H1 (cell line): ENCODE results near the gene SMS. TPM values are rescaled to one million over a fixed set of nuclear protein-coding genes. Genes with fewer than 3 reads are reported as not detected.

ENCODE experiments used
- BCL11A ChIP-seq, 2 experiments: IDR thresholded peaks; one replicate each; pipeline ENCODE4 v1.6.1; 2011; ENCODE audit warnings: low read depth in 2 of 2, low read length in 2 of 2, mild to moderate bottlenecking in 2 of 2
- CREB1 ChIP-seq: IDR thresholded peaks from 2 replicates; pipeline ENCODE4 v1.6.1; 2012; ENCODE audit warnings: inconsistent platforms
- EP300 ChIP-seq, 2 experiments: IDR thresholded peaks; 1 replicate in 1 of 2; 2 replicates in 1 of 2; pipeline ENCODE4 v1.6.1; 2011 to 2012; ENCODE audit warnings: low read depth in 2 of 2, low read length in 2 of 2, mild to moderate bottlenecking in 2 of 2, borderline replicate concordance in 1 of 2, inconsistent platforms in 1 of 2, moderate library complexity in 1 of 2
- SP1 ChIP-seq: IDR thresholded peaks from 2 replicates; pipeline ENCODE4 v1.6.1; 2011; ENCODE audit warnings: low read depth, low read length
- polyA plus RNA-seq, 7 experiments: library from polyadenylated mRNA; depleted of rRNA in 3 of 7; stranded (reverse) in 5 of 7; unstranded in 2 of 7; fragments of >200 nt in 5 of 7; fragments of 200-250 nt in 2 of 7; gene quantifications; 1 replicate in 5 of 7; 2 replicates in 1 of 7; 4 replicates in 1 of 7; pipeline versions ENCODE4 v1.2.1 to v1.2.3, GENCODE V29; 2011 to 2013; ENCODE audit warnings: missing spikeins in 2 of 7, mixed read lengths in 2 of 7
- total RNA-seq: library from RNA; stranded (reverse); fragmentation: NEBNext Ultra II Directional; extraction: Animal tissue kit (Norgen Biotek cat#: 25700); gene quantifications from 2 replicates; pipeline ENCODE4 v1.2.1, GENCODE V29; 2021
- TF ChIP-seq, protein P1 (sequence below): fragments of 300-600 bp; sonication (generic); IDR thresholded peaks from 2 replicates; pipeline ENCODE4 v1.7.1; 2012; ENCODE audit warnings: low read length, moderate library complexity, mild to moderate bottlenecking, inconsistent platforms; ENCODE audit not compliant: insufficient replicate concordance

The SMS gene
- total and polyA plus RNA-seq, 2 of the 8 experiments (the other 6 are each of a cell fraction or from before 2014, with no cell fraction given) = 66.3 to 256 TPM

DNA sequence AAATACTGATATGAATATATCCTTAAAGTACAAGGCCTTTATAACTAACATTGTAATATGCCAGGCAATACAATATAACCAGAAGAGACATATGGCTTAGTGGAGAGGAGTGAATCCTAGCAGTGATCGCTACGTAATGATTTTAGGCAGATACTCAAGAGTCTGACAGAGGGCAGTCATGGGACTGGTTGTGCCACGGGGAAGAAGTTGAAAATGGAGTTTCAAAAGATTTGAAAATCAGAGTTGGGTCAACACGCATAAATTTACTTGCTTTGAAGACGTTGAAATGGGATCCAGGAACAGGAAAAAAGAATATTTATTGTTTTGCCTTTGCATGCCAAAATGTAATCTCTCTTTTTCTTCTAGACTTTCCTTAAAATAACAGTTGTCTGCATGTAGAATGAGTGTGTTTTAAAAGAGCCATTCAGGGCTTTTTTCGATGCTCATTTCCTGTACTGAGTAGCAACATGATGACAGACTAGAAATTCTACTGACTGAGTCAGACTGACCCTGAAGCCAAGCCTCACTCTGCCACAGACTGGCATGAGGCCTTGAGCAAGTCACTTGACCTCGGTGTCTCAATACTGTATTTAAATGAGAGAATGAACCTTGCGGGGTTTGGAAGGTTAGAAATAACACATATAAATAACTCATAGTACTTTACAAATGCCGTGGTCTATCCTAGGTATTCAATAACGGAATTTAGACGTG is 8.1 kb upstream of the SMS start (continued):
- TF ChIP-seq, protein P1, sequence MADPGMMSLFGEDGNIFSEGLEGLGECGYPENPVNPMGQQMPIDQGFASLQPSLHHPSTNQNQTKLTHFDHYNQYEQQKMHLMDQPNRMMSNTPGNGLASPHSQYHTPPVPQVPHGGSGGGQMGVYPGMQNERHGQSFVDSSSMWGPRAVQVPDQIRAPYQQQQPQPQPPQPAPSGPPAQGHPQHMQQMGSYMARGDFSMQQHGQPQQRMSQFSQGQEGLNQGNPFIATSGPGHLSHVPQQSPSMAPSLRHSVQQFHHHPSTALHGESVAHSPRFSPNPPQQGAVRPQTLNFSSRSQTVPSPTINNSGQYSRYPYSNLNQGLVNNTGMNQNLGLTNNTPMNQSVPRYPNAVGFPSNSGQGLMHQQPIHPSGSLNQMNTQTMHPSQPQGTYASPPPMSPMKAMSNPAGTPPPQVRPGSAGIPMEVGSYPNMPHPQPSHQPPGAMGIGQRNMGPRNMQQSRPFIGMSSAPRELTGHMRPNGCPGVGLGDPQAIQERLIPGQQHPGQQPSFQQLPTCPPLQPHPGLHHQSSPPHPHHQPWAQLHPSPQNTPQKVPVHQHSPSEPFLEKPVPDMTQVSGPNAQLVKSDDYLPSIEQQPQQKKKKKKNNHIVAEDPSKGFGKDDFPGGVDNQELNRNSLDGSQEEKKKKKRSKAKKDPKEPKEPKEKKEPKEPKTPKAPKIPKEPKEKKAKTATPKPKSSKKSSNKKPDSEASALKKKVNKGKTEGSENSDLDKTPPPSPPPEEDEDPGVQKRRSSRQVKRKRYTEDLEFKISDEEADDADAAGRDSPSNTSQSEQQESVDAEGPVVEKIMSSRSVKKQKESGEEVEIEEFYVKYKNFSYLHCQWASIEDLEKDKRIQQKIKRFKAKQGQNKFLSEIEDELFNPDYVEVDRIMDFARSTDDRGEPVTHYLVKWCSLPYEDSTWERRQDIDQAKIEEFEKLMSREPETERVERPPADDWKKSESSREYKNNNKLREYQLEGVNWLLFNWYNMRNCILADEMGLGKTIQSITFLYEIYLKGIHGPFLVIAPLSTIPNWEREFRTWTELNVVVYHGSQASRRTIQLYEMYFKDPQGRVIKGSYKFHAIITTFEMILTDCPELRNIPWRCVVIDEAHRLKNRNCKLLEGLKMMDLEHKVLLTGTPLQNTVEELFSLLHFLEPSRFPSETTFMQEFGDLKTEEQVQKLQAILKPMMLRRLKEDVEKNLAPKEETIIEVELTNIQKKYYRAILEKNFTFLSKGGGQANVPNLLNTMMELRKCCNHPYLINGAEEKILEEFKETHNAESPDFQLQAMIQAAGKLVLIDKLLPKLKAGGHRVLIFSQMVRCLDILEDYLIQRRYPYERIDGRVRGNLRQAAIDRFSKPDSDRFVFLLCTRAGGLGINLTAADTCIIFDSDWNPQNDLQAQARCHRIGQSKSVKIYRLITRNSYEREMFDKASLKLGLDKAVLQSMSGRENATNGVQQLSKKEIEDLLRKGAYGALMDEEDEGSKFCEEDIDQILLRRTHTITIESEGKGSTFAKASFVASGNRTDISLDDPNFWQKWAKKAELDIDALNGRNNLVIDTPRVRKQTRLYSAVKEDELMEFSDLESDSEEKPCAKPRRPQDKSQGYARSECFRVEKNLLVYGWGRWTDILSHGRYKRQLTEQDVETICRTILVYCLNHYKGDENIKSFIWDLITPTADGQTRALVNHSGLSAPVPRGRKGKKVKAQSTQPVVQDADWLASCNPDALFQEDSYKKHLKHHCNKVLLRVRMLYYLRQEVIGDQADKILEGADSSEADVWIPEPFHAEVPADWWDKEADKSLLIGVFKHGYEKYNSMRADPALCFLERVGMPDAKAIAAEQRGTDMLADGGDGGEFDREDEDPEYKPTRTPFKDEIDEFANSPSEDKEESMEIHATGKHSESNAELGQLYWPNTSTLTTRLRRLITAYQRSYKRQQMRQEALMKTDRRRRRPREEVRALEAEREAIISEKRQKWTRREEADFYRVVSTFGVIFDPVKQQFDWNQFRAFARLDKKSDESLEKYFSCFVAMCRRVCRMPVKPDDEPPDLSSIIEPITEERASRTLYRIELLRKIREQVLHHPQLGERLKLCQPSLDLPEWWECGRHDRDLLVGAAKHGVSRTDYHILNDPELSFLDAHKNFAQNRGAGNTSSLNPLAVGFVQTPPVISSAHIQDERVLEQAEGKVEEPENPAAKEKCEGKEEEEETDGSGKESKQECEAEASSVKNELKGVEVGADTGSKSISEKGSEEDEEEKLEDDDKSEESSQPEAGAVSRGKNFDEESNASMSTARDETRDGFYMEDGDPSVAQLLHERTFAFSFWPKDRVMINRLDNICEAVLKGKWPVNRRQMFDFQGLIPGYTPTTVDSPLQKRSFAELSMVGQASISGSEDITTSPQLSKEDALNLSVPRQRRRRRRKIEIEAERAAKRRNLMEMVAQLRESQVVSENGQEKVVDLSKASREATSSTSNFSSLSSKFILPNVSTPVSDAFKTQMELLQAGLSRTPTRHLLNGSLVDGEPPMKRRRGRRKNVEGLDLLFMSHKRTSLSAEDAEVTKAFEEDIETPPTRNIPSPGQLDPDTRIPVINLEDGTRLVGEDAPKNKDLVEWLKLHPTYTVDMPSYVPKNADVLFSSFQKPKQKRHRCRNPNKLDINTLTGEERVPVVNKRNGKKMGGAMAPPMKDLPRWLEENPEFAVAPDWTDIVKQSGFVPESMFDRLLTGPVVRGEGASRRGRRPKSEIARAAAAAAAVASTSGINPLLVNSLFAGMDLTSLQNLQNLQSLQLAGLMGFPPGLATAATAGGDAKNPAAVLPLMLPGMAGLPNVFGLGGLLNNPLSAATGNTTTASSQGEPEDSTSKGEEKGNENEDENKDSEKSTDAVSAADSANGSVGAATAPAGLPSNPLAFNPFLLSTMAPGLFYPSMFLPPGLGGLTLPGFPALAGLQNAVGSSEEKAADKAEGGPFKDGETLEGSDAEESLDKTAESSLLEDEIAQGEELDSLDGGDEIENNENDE = no peak
- TF ChIP-seq BCL11A (IDR thresholded peaks at IDR 0.05; ENCODE audit: low read depth in 2 of 2, low read length in 2 of 2) = no peak
- TF ChIP-seq EP300 (IDR thresholded peaks at IDR 0.05; ENCODE audit: borderline replicate concordance in 1 of 2, low read depth in 2 of 2, low read length in 2 of 2) = no peak
- TF ChIP-seq SP1 = no peak
- no peak for TF ChIP-seq CREB1
